ENCODE data around the gene ZFPM1.

Gene ZFPM1

DNA sequence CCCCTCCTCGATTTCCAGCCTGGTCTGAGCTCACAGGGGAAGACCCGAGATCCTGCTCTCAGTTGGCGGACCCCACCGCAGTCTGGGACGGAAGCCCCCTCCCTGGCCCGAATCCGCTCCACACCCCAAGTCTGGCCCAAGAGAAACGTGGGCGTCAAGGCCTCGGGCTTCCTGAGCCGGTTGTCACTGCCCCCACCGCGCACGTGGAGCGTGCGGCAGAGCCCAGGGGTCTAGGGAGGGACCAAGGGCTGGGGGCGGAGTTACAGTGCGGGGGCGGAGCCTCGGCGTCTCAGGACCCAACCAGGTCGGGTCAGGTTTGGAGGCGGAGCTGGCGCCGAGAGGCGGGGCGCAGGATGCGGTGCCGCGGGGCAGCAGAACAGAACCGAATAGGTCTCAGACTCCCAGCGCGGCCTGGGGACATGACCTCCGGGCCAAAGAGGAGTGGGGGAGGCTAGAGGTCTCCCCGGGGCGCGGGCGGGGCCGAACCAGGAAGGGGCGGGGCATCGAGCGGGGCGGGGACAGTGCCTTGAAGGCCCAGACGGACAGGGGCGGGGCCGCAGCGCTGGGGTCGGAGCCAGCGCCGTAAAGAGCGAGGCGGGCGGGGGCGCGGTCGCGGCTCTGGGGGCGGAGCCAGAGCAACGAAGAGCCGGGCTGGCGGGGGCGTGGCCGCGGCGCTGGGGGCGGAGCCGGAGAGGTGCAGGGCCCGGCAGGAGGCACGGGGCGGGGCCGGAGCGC is 431 bp upstream of the ZFPM1 start:
- DNase-seq, result peak; percentile 80

DNA sequence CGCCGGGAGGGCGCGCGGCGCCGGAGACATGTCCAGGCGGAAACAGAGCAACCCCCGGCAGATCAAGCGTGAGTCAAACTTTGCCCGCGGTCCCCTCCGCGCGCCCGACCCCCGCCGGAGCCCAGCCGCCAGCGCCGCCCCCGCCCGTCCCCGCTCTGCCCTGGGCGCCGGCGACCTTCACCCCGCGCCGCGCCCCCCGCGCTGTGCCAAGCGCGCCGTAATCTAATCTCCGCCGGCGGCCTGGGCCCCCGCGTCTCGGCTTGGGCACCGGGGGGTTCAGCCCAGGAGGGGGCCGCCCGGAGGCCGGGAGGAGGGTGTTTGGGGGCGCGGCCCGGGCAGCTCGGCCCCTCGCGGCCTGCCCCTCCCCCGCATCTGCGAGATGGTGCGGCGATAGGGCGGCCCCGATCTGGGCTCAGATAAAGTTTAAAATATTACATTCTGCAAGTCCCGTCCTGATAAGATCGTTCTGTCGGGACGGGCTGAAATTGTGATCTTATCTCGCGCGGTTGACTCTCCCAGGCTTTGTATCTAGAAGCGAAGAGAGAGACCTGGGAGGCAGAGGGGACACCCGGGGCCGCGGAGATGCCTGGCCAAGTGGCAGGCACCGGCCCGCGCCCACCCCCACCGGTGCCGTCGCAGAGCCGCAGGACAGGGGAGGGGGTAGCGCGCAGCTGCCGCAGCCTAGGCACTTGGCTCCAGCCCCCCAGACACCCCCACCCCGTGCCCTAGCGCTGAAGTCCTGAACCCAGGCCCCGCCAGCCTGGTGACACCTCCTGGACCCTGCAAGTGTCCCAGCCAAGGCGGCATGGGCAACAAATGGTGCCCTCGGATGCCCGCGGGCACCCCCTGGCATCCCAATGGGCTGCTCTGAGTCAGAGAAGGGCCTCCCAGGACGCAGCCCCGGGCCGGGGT is 787 bp downstream of the ZFPM1 start:
- DNase-seq, result no peak

DNA sequence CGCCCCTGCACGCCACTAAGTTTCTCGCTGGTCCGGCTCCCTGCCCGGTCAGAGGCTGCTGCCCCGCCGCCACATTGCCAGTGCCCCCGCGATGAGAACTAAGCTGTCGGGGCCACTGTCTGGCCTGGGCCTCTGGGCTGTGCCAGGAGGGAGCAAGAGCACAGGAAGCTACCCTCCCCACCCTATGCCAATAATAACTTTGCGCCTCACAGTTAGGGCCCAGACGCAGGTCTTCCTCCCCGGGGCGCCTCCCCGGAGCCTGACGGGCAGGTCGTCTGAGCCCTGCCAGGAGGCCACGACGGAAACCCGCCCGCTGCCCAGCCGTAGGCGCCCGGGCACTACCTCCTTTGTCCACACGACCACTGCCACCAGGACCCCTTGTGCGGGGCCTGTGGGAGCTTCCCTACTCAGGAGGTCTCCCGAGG is 1.5 kb downstream of the ZFPM1 start:
- no peak for DNase-seq

DNA sequence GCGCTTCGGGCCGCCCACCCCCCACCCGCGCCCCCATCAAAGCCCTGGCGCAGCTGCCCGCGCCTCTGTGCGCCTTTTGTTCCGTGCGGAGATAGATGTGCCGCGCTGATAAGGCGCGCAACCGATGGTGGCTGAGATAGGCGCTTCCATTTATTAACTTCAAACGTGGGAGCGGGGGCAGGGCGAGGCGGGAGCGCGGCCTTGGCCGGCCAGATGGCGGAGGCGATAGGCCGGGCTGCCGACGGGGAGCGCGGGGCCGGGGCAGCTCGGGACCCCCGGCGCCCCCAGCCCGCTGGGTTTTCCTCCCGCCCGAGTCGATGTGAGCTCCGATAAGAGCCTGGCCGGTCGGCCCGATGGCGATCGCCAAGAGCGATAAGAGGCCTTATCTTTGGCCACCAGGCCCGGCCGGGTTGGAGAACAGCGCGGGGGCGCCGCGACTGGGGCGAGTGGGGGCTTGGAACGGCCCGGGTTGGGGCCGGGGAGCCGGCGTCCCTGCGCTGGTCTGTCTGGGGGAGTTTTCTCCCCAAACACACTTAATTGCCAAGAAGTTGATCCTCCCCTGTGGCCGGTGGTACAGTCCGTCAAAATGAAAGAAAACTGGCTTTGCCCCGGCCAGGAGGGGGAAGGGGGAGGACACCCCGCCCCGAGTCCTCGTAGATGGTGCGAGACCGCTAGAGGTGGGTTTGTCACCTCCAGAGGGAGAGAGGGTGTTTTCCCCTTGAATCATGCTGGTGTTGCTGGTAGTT is 2.7 kb downstream of the ZFPM1 start:
- DNase-seq, result no peak

GRCh38 chr16:88456356-88457292 is 3.5 kb downstream of the ZFPM1 start:
- DNase-seq, result no peak

- no peak for DNase-seq
These were observed 5.1 kb downstream of the ZFPM1 start for GRCh38 chr16:88458039-88458772.

- DNase-seq, result no peak
These were observed 5.7 kb downstream of the ZFPM1 start for GRCh38 chr16:88458773-88459235.

GRCh38 chr16:88459366-88460073 is 6.4 kb downstream of the ZFPM1 start:
- DNase-seq, result no peak

- DNase-seq, result no peak
These were observed 7.6 kb downstream of the ZFPM1 start for GRCh38 chr16:88460496-88461330.

DNA sequence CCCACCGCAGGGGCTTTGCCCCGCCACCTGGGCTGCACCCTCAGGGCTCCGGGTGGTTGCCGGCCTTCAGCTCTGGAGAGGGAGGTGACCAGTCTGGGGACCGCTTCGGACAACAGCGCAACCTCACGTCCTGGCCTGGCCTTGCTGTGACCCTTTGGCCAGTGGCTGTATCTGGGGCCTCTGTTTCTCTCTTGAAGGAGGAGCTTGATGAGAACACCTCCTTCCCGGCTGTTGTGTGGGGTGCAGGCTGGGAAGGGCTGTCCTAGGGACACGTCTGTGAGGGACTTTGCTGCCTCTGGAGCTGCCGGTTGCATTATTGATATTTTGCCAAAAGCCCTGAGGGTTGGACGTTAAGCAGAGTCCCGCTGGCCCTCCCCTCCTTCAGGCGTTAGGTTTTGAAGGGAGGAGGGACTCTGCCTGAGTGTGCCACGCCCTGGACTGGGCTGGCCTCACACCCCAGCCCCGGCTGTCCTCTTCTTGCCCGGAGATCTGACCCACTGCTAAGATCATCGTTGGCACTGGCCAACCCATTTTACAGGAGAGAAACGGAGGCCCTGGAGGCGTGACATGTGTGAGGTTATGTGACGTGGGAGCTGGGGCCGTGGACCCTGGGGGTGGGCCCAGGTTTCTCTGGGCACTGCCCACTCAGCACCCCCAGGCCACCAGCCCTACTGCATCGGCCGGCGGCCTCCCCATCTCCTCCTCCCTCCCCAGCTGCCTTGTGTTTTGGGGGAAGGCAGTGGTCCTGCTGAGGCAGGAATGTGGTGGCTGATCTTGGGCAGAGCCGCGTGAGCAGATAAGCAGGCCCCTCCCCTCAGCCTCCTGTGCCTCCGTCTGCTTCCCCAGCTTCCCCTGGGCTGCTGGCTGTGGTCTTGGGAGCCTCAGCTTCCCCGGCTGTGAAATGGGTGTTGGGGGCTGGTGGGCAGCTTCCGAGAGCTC is 8.5 kb downstream of the ZFPM1 start:
- no peak for DNase-seq

DNA sequence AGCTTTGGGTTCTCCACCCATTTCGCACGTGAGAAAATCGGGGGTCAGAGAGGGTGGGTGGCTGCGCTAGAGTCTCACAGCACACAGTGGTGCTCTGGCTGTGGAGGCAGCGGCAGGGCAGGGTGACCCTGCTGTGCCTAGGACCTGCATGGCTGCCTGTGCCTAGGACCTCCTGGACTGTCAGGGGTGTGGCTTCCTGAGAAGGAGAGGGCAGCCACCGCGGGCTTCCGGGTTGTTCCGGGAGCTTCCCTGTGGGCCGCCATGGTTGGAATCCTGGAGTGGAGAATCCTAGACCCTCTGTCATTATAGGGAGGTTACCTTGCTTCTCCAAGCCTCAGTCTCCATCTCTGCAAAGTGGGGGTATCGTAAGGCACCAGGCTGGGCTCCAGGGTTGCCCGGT is 9.3 kb downstream of the ZFPM1 start:
- DNase-seq, result no peak

- no peak for DNase-seq
These were observed 10.3 kb downstream of the ZFPM1 start for GRCh38 chr16:88463411-88463810.

DNA sequence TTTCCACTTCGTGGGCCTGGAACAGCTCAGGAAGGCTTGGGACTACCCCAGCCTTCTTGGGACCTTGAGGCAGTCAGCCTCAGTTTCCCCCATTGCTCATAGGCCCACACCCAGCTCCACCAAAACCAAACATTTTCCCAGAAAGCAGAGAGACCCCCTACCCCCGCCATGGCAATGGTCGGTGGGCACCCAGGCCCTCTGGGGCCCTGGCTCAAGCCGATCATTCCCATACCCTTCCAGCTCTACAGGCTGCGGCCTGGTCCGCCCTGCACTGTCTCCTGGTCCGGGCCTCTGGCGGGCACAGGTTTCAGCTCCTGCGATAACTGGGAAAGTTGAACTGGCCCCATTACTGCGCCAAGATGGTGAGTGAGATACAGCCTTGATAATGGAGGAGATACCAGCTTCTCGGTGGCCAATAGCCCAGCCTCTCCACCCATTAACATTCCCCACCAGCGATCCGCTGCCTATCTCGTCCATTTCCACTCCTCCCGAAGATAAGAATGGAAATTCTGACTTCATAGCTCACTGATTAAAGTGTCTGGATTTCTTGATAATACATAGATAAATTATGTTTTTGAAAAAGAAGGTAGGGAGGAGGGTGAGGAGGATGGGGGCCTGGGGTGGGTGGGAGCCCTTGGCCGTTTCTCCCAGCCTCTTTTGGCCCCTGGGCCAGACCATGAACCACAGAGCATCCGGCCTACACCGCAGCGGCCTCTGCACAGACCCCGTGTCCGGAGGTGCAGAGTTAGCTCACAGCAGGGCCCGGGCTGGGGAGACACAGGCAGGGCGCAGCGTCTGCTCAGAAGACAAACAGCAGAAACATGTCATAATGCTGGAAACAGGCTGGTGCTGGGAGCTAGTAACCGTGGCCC is 11.6 kb downstream of the ZFPM1 start:
- DNase-seq, result no peak

- no peak for DNase-seq
These were observed 12.4 kb downstream of the ZFPM1 start for GRCh38 chr16:88465387-88465983.

GRCh38 chr16:88466175-88466862 is 13.2 kb downstream of the ZFPM1 start:
- no peak for DNase-seq

- DNase-seq, result no peak
These were observed 13.9 kb downstream of the ZFPM1 start for GRCh38 chr16:88466949-88467348.

Measured in NCI-H1417 treated with DMSO at 0.1 percent for 48 hours (cell line).